H1 (cell line): ENCODE results near the gene ATP6V0A4. TPM values are rescaled to one million over a fixed set of nuclear protein-coding genes. Genes with fewer than 3 reads are reported as not detected.
A peak's percentile ranks its signal among the peaks of the same experiment; 100 is the strongest.

Experiments used
- CTCF ChIA-PET: fragments of 300-600 bp; sonication (Branson Sonifier 250); formaldehyde crosslinking; loops from one replicate; lab custom pipeline; 2021; ENCODE audit not compliant: partially characterized antibody; lab: Charles Lee
- POLR2A ChIA-PET: fragments of 300-600 bp; sonication (Branson Sonifier 250); formaldehyde crosslinking; loops from one replicate; lab custom pipeline; 2021; ENCODE audit warnings: inconsistent platforms; ENCODE audit not compliant: partially characterized antibody; lab: Charles Lee
- DNase-seq, 2 experiments: peaks; one replicate each; pipeline versions ENCODE4 v3.0.0 to v3.0.0-alpha.2; 2010 to 2022; ENCODE audit warnings: low spot score in 2 of 2, low read depth in 1 of 2, mixed read lengths in 1 of 2
- FAIRE-seq: peaks from 2 replicates; lab custom pipeline; 2011; peaks lifted over from hg19 to GRCh38; lab: Jason Lieb, UNC
- H2AFZ ChIP-seq: 2 replicates; pipeline ENCODE4 v1.8.1; 2012; ENCODE audit warnings: low read length, inconsistent platforms
- H2AK5ac ChIP-seq: 2 replicates; pipeline ENCODE4 v1.6.1; 2013; ENCODE audit warnings: low read depth, low read length
- H2BK120ac ChIP-seq: replicated peaks from 2 replicates; pipeline ENCODE3; 2013; ENCODE audit warnings: low read depth, low read length, inconsistent platforms
- H2BK12ac ChIP-seq: 2 replicates; pipeline ENCODE4 v1.6.1; 2013; ENCODE audit warnings: low read depth, low read length
- H2BK15ac ChIP-seq: 2 replicates; pipeline ENCODE4 v1.6.1; 2013; ENCODE audit warnings: low read length
- H2BK20ac ChIP-seq: 2 replicates; pipeline ENCODE4 v1.6.1; 2013; ENCODE audit warnings: low read length
- H2BK5ac ChIP-seq: 2 replicates; pipeline ENCODE4 v1.6.1; 2013; ENCODE audit warnings: low read depth, low read length
- H3K14ac ChIP-seq: 2 replicates; pipeline ENCODE4 v1.6.1; 2013; ENCODE audit warnings: inconsistent platforms; ENCODE audit not compliant: insufficient read length
- H3K18ac ChIP-seq: 2 replicates; pipeline ENCODE4 v1.6.1; 2013; ENCODE audit warnings: low read length; ENCODE audit errors: extremely low read depth
- H3K23ac ChIP-seq: 2 replicates; pipeline ENCODE4 v1.6.1; 2013; ENCODE audit warnings: inconsistent platforms; ENCODE audit not compliant: insufficient read length
- H3K23me2 ChIP-seq: 2 replicates; pipeline ENCODE4 v1.6.1; 2013; ENCODE audit warnings: low read depth, low read length
- H3K27ac ChIP-seq: 2 replicates; pipeline ENCODE4 v1.6.1; 2011; ENCODE audit warnings: low read depth, low read length, inconsistent platforms
- H3K27me3 ChIP-seq, 4 experiments: replicated peaks in 1 of 4; 1 replicate in 1 of 4; 2 replicates in 3 of 4; pipeline versions ENCODE4 v1.6.1 to v1.8.1; 2011 to 2013; ENCODE audit warnings: low read length in 3 of 4, mild to moderate bottlenecking in 3 of 4, inconsistent platforms in 2 of 4, mixed read lengths in 2 of 4, moderate library complexity in 1 of 4; ENCODE audit not compliant: control insufficient read depth in 3 of 4, insufficient read depth in 3 of 4; ENCODE audit errors: extremely low read depth in 1 of 4
- H3K36me3 ChIP-seq, 4 experiments: 2 replicates each; pipeline versions ENCODE4 v1.6.1 to v1.8.1; 2011 to 2013; ENCODE audit warnings: mild to moderate bottlenecking in 4 of 4, low read length in 3 of 4, moderate library complexity in 2 of 4, control low read depth in 1 of 4, inconsistent platforms in 1 of 4; ENCODE audit not compliant: insufficient read depth in 4 of 4, control insufficient read depth in 2 of 4
- H3K4ac ChIP-seq: replicated peaks from 2 replicates; pipeline ENCODE3; 2013; ENCODE audit warnings: low read length, low read depth, mixed read lengths, inconsistent platforms; ENCODE audit not compliant: insufficient read length
- H3K4me1 ChIP-seq, 4 experiments: replicated peaks in 1 of 4; 1 replicate in 1 of 4; 2 replicates in 3 of 4; pipeline versions ENCODE4 v1.6.1 to v1.8.1; 2011 to 2013; ENCODE audit warnings: low read length in 3 of 4, inconsistent platforms in 2 of 4, mixed read lengths in 1 of 4; ENCODE audit not compliant: insufficient read depth in 4 of 4, control insufficient read depth in 3 of 4
- H3K4me2 ChIP-seq, 2 experiments: 2 replicates each; pipeline versions ENCODE4 v1.6.1 to v1.8.1; 2011 to 2013; ENCODE audit warnings: low read depth in 2 of 2, low read length in 2 of 2, control low read depth in 1 of 2, inconsistent platforms in 1 of 2, mild to moderate bottlenecking in 1 of 2; ENCODE audit not compliant: insufficient read depth in 1 of 2
- H3K4me3 ChIP-seq, 4 experiments: fragments of 200-600, 300-600 bp in 1 of 4; sonication (generic), shearing (Covaris generic), sonication (Bioruptor Twin) in 1 of 4; 2 replicates each; pipeline versions ENCODE4 v1.5.1 to v1.8.1; 2011 to 2016; ENCODE audit warnings: low read length in 4 of 4, low read depth in 3 of 4, control low read depth in 2 of 4, inconsistent platforms in 2 of 4, mild to moderate bottlenecking in 2 of 4, mixed read lengths in 1 of 4, moderate library complexity in 1 of 4; ENCODE audit not compliant: insufficient read depth in 2 of 4; ENCODE audit errors: extremely low read depth in 1 of 4
- H3K56ac ChIP-seq: replicated peaks from 2 replicates; pipeline ENCODE3; 2013; ENCODE audit warnings: low read depth, mild to moderate bottlenecking, mixed read lengths, low read length, inconsistent platforms; ENCODE audit not compliant: insufficient read length
- H3K79me1 ChIP-seq: 2 replicates; pipeline ENCODE4 v1.6.1; 2013; ENCODE audit warnings: low read depth, low read length, control low read depth
- H3K79me2 ChIP-seq, 2 experiments: 2 replicates each; pipeline versions ENCODE4 v1.6.1 to v1.8.1; 2012 to 2013; ENCODE audit warnings: low read length in 2 of 2, mild to moderate bottlenecking in 2 of 2, inconsistent platforms in 1 of 2; ENCODE audit not compliant: insufficient read depth in 2 of 2, control insufficient read depth in 1 of 2
- H3K9ac ChIP-seq, 4 experiments: replicated peaks in 1 of 4; 1 replicate in 1 of 4; 2 replicates in 3 of 4; pipeline versions ENCODE4 v1.6.1 to v1.8.1; 2011 to 2013; ENCODE audit warnings: low read depth in 3 of 4, low read length in 3 of 4, control low read depth in 2 of 4, mild to moderate bottlenecking in 2 of 4, moderate library complexity in 2 of 4, inconsistent platforms in 1 of 4; ENCODE audit errors: extremely low read depth in 1 of 4
- H3K9me3 ChIP-seq, 2 experiments: 2 replicates each; pipeline versions ENCODE4 v1.6.1 to v1.8.1; 2012 to 2013; ENCODE audit warnings: mild to moderate bottlenecking in 2 of 2, moderate library complexity in 2 of 2, control low read depth in 1 of 2, inconsistent platforms in 1 of 2, low read depth in 1 of 2, low read length in 1 of 2, mixed read lengths in 1 of 2; ENCODE audit not compliant: insufficient read depth in 2 of 2
- H4K20me1 ChIP-seq, 2 experiments: replicated peaks in 1 of 2; 2 replicates each; pipeline versions ENCODE3 to v1.8.1; 2011 to 2013; ENCODE audit warnings: inconsistent platforms in 2 of 2, low read length in 2 of 2, mild to moderate bottlenecking in 1 of 2; ENCODE audit not compliant: insufficient read depth in 2 of 2, control insufficient read depth in 1 of 2
- H4K5ac ChIP-seq: 2 replicates; pipeline ENCODE4 v1.6.1; 2013; ENCODE audit warnings: low read length, low read depth, mixed read lengths, inconsistent platforms; ENCODE audit not compliant: insufficient read length
- H4K8ac ChIP-seq: 2 replicates; pipeline ENCODE4 v1.8.0; 2013; ENCODE audit warnings: mild to moderate bottlenecking, moderate library complexity, low read length, inconsistent platforms; ENCODE audit not compliant: insufficient read depth; ENCODE audit errors: extremely low read depth
- H4K91ac ChIP-seq: replicated peaks from 2 replicates; pipeline ENCODE3; 2013; ENCODE audit warnings: low read length, mixed read lengths, inconsistent platforms; ENCODE audit not compliant: insufficient read length
- RNF2 ChIP-seq: fragments of 200-900, 300-1000 bp; sonication (generic); IDR thresholded peaks from 2 replicates; pipeline ENCODE4 v1.7.1; 2016; ENCODE audit warnings: borderline replicate concordance, low read depth, mild to moderate bottlenecking, antibody characterized with exemption, low read length; ENCODE audit not compliant: poor library complexity, severe bottlenecking; ENCODE audit errors: missing control alignments
- SRF ChIP-seq: IDR thresholded peaks from 2 replicates; pipeline ENCODE4 v1.6.1; 2011; ENCODE audit warnings: mild to moderate bottlenecking, low read depth, low read length, moderate library complexity
- WGBS, 2 experiments: shearing (Covaris generic) in 1 of 2; methylation state at CpG; one replicate each; pipeline versions ENCODE4 v1.1.6 to v1.1.7; 2013 to 2015; ENCODE audit warnings: low lambda C conversion rate in 2 of 2, mixed read lengths in 2 of 2, inconsistent platforms in 1 of 2, low coverage in 1 of 2, missing lambda C conversion rate in 1 of 2; ENCODE audit not compliant: insufficient replicate concordance in 2 of 2, insufficient coverage in 1 of 2, insufficient read length in 1 of 2; ENCODE audit errors: extremely low coverage in 1 of 2, missing lambda C conversion rate in 1 of 2; 5-methylcytosine and 5-hydroxymethylcytosine counted together
- polyA plus RNA-seq, 7 experiments: library from polyadenylated mRNA; depleted of rRNA in 3 of 7; stranded (reverse) in 5 of 7; unstranded in 2 of 7; fragments of >200 nt in 5 of 7; fragments of 200-250 nt in 2 of 7; gene quantifications; 1 replicate in 5 of 7; 2 replicates in 1 of 7; 4 replicates in 1 of 7; pipeline versions ENCODE4 v1.2.1 to v1.2.3, GENCODE V29; 2011 to 2013; ENCODE audit warnings: missing spikeins in 2 of 7, mixed read lengths in 2 of 7
- total RNA-seq: library from RNA; stranded (reverse); fragmentation: NEBNext Ultra II Directional; extraction: Animal tissue kit (Norgen Biotek cat#: 25700); gene quantifications from 2 replicates; pipeline ENCODE4 v1.2.1, GENCODE V29; 2021

ATP6V0A4 gene
- total and polyA plus RNA-seq, 2 of the 8 experiments (the other 6 are each of a cell fraction or from before 2014, with no cell fraction given) = 0.47 to 1.6 TPM

GRCh38 chr7:138821912-138822311, 23.9 kb upstream of the ATP6V0A4 start:
- H3K9me3 ChIP-seq = no peaks in the 10 kb centered on the region
- H3K36me3 ChIP-seq = no peaks in the 10 kb centered on the region
- no peak overlapping the region for H3K4me2 ChIP-seq
- H3K18ac ChIP-seq = no peak overlapping the region
- no peak overlapping the region for H2BK15ac ChIP-seq
- H3K4me1 ChIP-seq = no peaks in the 10 kb centered on the region; a peak in 1 of 7 replicates
- no peaks in the 10 kb centered on the region for H4K20me1 ChIP-seq
- H3K4me3 ChIP-seq = no peak overlapping the region
- H3K56ac ChIP-seq = no peak overlapping the region
- H2BK5ac ChIP-seq = no peak overlapping the region; the same call in 1 of the 2 replicates
- H2BK120ac ChIP-seq = no peak overlapping the region
- peak; percentile 62 for TF ChIP-seq SRF
- TF ChIP-seq RNF2 = no peak
- no peak overlapping the region for H3K23ac ChIP-seq
- ChIA-PET POLR2A (no interaction called here), CTCF (no interaction called here)
- no peak overlapping the region for H2AFZ ChIP-seq
- no peak overlapping the region for H3K27ac ChIP-seq
- H3K4ac ChIP-seq = no peak overlapping the region
- H2BK12ac ChIP-seq = no peak overlapping the region
- no peak overlapping the region for H3K14ac ChIP-seq
- H3K79me2 ChIP-seq = no peaks in the 10 kb centered on the region
- no peak overlapping the region for H3K9ac ChIP-seq
- no peaks in the 10 kb centered on the region for H3K23me2 ChIP-seq
- H4K5ac ChIP-seq = no peak overlapping the region
- 0 out of 2 replicates have a peak overlapping the region, but pooled peaks have one; percentile 14 for H2AK5ac ChIP-seq
- H3K27me3 ChIP-seq = no peaks in the 10 kb centered on the region; a peak in 1 of 7 replicates
- no peak overlapping the region for H2BK20ac ChIP-seq
- FAIRE-seq (no peak), DNase-seq (no peak)
- H4K91ac ChIP-seq = no peak overlapping the region
- WGBS, 2 experiments = 87% methylated on average over 7 of the region's 7 CpGs; no CpG with 5 or more reads in 1 of the 2 experiments
- H3K79me1 ChIP-seq = no peaks in the 10 kb centered on the region
- H4K8ac ChIP-seq = no peak overlapping the region
